ENCODE data around the gene KIAA0040. TPM values are rescaled to one million over a fixed set of nuclear protein-coding genes. Genes with fewer than 3 reads are reported as not detected.

Gene KIAA0040
- total and polyA plus RNA-seq, 4 donors: 4.6 to 12.0 (median 5.7) TPM

DNA sequence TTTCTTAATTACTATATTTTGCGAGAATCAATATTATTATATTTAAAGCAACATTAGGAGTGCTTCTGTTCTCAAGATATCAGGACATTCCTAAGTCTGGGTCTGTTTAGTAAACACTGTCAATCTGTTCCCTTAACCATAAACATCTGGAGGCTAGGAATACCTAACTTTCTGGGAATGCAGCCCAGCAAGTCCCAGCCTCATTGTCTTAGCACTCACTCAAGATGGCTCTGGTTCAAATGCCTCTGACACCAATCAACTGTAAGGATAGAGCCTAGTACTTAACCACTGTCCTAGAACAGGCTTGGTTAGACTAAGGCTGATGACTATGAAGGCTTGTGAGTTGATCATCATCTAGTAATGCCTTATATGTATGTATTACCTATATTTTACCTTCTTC, 63.4 kb downstream of the KIAA0040 start:
- no peak for DNase-seq (ENCODE audit: low spot score)
- no peaks in the 10 kb centered on the region for H3K36me3 ChIP-seq (ENCODE audit: control insufficient read depth in 4 of 4, insufficient read depth in 3 of 4, low read depth in 1 of 4, low read length in 3 of 4)
- no peak overlapping the region for H3K4me3 ChIP-seq (ENCODE audit: low read depth in 1 of 3, low read length in 3 of 3)
- TF ChIP-seq, protein P1, sequence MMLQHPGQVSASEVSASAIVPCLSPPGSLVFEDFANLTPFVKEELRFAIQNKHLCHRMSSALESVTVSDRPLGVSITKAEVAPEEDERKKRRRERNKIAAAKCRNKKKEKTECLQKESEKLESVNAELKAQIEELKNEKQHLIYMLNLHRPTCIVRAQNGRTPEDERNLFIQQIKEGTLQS (IDR thresholded peaks at IDR 0.05): no peak
- TF ChIP-seq SP1 (IDR thresholded peaks at IDR 0.05) (no peak), HNF4G (IDR thresholded peaks at IDR 0.05) (no peak), FOXA2 (IDR thresholded peaks at IDR 0.05) (no peak), NR2F2 (IDR thresholded peaks at IDR 0.05) (no peak), MAX (IDR thresholded peaks at IDR 0.05) (no peak), YY1 (IDR thresholded peaks at IDR 0.05) (no peak), RXRA (IDR thresholded peaks at IDR 0.05) (no peak), GABPA (IDR thresholded peaks at IDR 0.05 in 1 of 2, conservative IDR thresholded peaks at IDR 0.05 in 1 of 2) (no peak), TAF1 (conservative IDR thresholded peaks at IDR 0.05) (no peak), RAD21 (IDR thresholded peaks at IDR 0.05) (no peak), HNF4A (conservative IDR thresholded peaks at IDR 0.05) (no peak), ZBTB33 (IDR thresholded peaks at IDR 0.05) (no peak), EGR1 (IDR thresholded peaks at IDR 0.05; ENCODE audit: low read depth in 2 of 2) (no peak), FOXA1 (IDR thresholded peaks at IDR 0.05) (no peak), JUND (IDR thresholded peaks at IDR 0.05) (no peak)
- TF ChIP-seq, protein P2, sequence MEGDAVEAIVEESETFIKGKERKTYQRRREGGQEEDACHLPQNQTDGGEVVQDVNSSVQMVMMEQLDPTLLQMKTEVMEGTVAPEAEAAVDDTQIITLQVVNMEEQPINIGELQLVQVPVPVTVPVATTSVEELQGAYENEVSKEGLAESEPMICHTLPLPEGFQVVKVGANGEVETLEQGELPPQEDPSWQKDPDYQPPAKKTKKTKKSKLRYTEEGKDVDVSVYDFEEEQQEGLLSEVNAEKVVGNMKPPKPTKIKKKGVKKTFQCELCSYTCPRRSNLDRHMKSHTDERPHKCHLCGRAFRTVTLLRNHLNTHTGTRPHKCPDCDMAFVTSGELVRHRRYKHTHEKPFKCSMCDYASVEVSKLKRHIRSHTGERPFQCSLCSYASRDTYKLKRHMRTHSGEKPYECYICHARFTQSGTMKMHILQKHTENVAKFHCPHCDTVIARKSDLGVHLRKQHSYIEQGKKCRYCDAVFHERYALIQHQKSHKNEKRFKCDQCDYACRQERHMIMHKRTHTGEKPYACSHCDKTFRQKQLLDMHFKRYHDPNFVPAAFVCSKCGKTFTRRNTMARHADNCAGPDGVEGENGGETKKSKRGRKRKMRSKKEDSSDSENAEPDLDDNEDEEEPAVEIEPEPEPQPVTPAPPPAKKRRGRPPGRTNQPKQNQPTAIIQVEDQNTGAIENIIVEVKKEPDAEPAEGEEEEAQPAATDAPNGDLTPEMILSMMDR (IDR thresholded peaks at IDR 0.05; ENCODE audit: low read depth, low read length, missing input control): no peak
- TF ChIP-seq, protein P3, sequence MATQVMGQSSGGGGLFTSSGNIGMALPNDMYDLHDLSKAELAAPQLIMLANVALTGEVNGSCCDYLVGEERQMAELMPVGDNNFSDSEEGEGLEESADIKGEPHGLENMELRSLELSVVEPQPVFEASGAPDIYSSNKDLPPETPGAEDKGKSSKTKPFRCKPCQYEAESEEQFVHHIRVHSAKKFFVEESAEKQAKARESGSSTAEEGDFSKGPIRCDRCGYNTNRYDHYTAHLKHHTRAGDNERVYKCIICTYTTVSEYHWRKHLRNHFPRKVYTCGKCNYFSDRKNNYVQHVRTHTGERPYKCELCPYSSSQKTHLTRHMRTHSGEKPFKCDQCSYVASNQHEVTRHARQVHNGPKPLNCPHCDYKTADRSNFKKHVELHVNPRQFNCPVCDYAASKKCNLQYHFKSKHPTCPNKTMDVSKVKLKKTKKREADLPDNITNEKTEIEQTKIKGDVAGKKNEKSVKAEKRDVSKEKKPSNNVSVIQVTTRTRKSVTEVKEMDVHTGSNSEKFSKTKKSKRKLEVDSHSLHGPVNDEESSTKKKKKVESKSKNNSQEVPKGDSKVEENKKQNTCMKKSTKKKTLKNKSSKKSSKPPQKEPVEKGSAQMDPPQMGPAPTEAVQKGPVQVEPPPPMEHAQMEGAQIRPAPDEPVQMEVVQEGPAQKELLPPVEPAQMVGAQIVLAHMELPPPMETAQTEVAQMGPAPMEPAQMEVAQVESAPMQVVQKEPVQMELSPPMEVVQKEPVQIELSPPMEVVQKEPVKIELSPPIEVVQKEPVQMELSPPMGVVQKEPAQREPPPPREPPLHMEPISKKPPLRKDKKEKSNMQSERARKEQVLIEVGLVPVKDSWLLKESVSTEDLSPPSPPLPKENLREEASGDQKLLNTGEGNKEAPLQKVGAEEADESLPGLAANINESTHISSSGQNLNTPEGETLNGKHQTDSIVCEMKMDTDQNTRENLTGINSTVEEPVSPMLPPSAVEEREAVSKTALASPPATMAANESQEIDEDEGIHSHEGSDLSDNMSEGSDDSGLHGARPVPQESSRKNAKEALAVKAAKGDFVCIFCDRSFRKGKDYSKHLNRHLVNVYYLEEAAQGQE (IDR thresholded peaks at IDR 0.05): no peak
- H3K27me3 ChIP-seq (ENCODE audit: control insufficient read depth in 4 of 4, insufficient read depth in 4 of 4, low read length in 3 of 4): no peaks in the 10 kb centered on the region
- H3K9me3 ChIP-seq (ENCODE audit: control insufficient read depth in 4 of 4, low read length in 3 of 4): no peaks in the 10 kb centered on the region
- H3K27ac ChIP-seq (ENCODE audit: low read depth in 1 of 2, low read length in 2 of 2): no peak overlapping the region
- WGBS: 80% methylated on average over 1 of the region's 1 CpG
- no peak overlapping the region for H3K9ac ChIP-seq (ENCODE audit: low read depth in 1 of 2, low read length in 2 of 2)
- H3K4me1 ChIP-seq (ENCODE audit: control insufficient read depth in 4 of 4, insufficient read depth in 4 of 4, low read length in 3 of 4): peaks cover 5 to 39% (median 25%) of the 10 kb centered on the region in 4 donors
